ENCODE results near the gene LZTR1. TPM values are rescaled to one million over a fixed set of nuclear protein-coding genes. Genes with fewer than 3 reads are reported as not detected.
A peak's percentile ranks its signal among the peaks of the same experiment; 100 is the strongest.

Gene LZTR1
- total RNA-seq, 1 experiment from 2014 or later, result 39.9 TPM

GRCh38 chr22:21014726-21015465 lies 32.8 kb downstream of the LZTR1 start, which contains the start of gene P2RX6:
Gene P2RX6, plus strand, starts transcription at chr22:21015165. Its CDS starts 10 bp downstream, at chr22:21015175.
- H3K9me3 ChIP-seq (replicated peaks), result no peaks in the 10 kb centered on the region
- H3K36me3 ChIP-seq, result 0 out of 2 replicates have a peak, but pooled peaks cover 2% of the 10 kb centered on the region
- peaks cover 17% of the 10 kb centered on the region; the same call in 1 of the 2 replicates for H3K4me1 ChIP-seq
- peak within 1 kb of the TSS; percentile 76 for H3K4me3 ChIP-seq
- peak; percentile 97 to 98 for DNase-seq
- H3K27ac ChIP-seq, result peak within 1 kb of the TSS; percentile 95
- no peaks in the 10 kb centered on the region for H3K27me3 ChIP-seq

GRCh38 chr22:21015466-21016006 lies 33.4 kb downstream of the LZTR1 start:
- Histone ChIP-seq H3K36me3 (no peaks in the 10 kb centered on the region), H3K4me1 (peaks cover 17% of the 10 kb centered on the region; the same call in 1 of the 2 replicates), H3K27ac (peak overlapping the region; percentile 95), H3K9me3 (replicated peaks) (no peaks in the 10 kb centered on the region), H3K27me3 (no peaks in the 10 kb centered on the region), H3K4me3 (peak overlapping the region; percentile 76)
- DNase-seq, result peak in 1 of 2 experiments; percentile 58

DNA sequence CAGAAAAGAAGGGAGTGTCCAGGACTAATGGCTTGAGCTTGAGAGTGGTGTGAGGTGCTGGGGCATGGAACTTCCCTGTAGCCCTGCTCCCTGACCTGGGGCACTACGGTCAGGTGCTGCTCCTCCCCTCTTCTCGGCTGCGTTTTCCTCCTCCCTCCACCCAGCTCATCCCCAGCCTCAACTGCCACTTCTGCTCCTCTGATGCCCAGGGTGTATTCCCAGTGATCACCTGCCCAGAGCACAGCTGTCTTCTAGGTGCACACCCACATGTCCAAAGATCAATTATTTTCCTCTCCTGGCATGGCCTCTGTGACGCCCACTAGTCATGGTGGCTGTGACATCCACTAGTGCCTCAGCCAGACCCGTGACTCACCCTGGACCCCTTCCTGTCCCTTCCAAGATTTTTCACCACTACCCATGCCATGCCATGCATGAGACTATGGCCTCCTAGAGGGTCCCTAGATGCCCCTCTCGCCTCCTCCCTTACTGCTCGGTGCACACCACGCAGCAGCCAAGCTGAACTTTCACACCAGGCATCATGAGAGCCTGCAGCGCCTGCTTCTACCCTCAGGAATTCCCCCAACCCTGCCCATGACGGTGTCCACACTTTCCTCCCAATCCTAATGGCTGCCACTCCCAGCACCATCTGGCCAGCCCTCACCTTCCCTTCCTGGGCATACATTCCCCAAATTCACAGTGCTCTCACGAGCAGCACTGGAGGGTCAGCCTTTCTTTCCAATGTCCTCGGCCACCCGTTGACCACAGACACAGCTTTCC lies 34.7 kb downstream of the LZTR1 start:
- Histone ChIP-seq H3K27me3 (no peaks in the 10 kb centered on the region), H3K36me3 (no peaks in the 10 kb centered on the region), H3K27ac (no peak overlapping the region), H3K9me3 (replicated peaks) (no peaks in the 10 kb centered on the region), H3K4me3 (no peak overlapping the region), H3K4me1 (peaks cover 17% of the 10 kb centered on the region; the same call in 1 of the 2 replicates)
- DNase-seq, result no peak

DNA sequence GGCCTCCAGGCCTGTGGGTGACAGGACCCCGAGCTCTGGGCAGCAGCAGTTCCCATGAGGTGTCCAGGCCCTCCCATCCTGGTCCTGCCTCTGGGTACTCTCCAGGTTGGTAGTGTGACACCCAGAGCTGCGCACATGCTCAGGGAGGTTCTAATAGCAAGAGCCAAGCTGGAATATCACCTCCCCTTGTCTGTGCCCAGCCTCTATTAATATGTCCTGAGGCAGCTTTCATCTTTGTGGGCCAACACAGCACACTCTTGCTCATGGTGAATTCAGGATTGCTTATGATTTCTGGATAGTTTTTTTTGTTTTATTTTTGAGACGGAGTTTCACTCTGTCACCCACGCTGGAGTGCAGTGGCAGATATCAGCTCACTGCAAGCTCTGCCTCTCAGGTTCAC lies 36.2 kb downstream of the LZTR1 start:
- Histone ChIP-seq H3K36me3 (no peaks in the 10 kb centered on the region), H3K4me1 (peaks cover 11% of the 10 kb centered on the region; the same call in 1 of the 2 replicates), H3K27me3 (no peaks in the 10 kb centered on the region), H3K4me3 (no peak overlapping the region), H3K9me3 (replicated peaks) (no peaks in the 10 kb centered on the region), H3K27ac (no peak overlapping the region)
- DNase-seq, result no peak

GRCh38 chr22:21020802-21021429 lies 38.8 kb downstream of the LZTR1 start:
- peaks cover 8% of the 10 kb centered on the region; the same call in 1 of the 2 replicates for H3K4me1 ChIP-seq
- no peaks in the 10 kb centered on the region for H3K36me3 ChIP-seq

DNA sequence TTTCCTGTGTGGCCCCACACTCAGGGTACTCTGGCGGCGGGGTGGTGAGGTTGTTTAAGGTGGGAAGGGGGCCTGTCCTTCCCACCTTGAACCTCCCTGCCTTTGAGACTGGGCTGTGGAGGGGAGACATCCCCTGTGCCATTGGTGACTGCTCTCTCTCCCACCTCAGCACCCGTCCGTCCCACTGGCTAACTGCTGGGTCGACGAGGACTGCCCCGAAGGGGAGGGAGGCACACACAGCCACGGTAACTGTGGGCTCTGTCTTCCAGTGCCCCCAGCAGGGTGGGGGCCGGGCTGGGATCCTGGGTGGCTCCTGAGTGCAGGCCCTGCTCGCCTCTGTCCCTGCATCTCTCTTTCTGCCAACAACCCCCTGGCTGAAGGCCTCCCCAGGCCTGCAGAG lies 40.4 kb downstream of the LZTR1 start:
- Histone ChIP-seq H3K27ac (no peak overlapping the region), H3K9me3 (replicated peaks) (no peaks in the 10 kb centered on the region), H3K4me1 (peaks cover 6% of the 10 kb centered on the region), H3K27me3 (no peaks in the 10 kb centered on the region), H3K4me3 (no peak overlapping the region), H3K36me3 (no peaks in the 10 kb centered on the region)
- DNase-seq, result no peak

More at GRCh38 chr22:21020802-21021429, 38.8 kb downstream of the LZTR1 start:
- H3K9me3 ChIP-seq (replicated peaks), result no peaks in the 10 kb centered on the region
- no peak overlapping the region for H3K27ac ChIP-seq
- DNase-seq, result peak in 1 of 2 experiments; percentile 55
- H3K4me3 ChIP-seq, result no peak overlapping the region
- no peaks in the 10 kb centered on the region for H3K27me3 ChIP-seq

DNA sequence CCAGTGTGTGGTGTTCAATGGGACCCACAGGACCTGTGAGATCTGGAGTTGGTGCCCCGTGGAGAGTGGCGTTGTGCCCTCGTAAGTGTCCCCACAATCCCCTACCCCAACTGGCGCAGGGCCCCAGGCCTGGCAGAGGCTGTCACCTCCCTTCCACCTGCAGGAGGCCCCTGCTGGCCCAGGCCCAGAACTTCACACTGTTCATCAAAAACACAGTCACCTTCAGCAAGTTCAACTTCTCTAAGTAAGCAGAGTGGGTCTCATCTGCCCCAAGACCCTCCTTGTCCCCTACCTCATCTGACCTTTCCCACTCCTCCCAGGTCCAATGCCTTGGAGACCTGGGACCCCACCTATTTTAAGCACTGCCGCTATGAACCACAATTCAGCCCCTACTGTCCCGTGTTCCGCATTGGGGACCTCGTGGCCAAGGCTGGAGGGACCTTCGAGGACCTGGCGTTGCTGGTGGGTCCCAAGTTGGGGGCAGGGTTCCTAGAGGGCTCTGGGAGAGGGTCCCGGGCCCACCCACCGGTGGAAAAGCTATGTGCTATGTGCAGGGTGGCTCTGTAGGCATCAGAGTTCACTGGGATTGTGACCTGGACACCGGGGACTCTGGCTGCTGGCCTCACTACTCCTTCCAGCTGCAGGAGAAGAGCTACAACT lies 41.0 kb downstream of the LZTR1 start:
- no peaks in the 10 kb centered on the region for H3K9me3 ChIP-seq (replicated peaks)
- H3K4me1 ChIP-seq, result peaks cover 9% of the 10 kb centered on the region
- H3K4me3 ChIP-seq, result no peak overlapping the region
- no peaks in the 10 kb centered on the region for H3K36me3 ChIP-seq
- no peak for DNase-seq
- H3K27ac ChIP-seq, result no peak overlapping the region
- H3K27me3 ChIP-seq, result no peaks in the 10 kb centered on the region

- Histone ChIP-seq H3K4me3 (no peak overlapping the region), H3K9me3 (replicated peaks) (no peaks in the 10 kb centered on the region), H3K4me1 (peaks cover 9% of the 10 kb centered on the region), H3K36me3 (no peaks in the 10 kb centered on the region), H3K27ac (no peak overlapping the region), H3K27me3 (no peaks in the 10 kb centered on the region)
- no peak for DNase-seq
Measured at GRCh38 chr22:21025266-21025665, 43.2 kb downstream of the LZTR1 start.

DNA sequence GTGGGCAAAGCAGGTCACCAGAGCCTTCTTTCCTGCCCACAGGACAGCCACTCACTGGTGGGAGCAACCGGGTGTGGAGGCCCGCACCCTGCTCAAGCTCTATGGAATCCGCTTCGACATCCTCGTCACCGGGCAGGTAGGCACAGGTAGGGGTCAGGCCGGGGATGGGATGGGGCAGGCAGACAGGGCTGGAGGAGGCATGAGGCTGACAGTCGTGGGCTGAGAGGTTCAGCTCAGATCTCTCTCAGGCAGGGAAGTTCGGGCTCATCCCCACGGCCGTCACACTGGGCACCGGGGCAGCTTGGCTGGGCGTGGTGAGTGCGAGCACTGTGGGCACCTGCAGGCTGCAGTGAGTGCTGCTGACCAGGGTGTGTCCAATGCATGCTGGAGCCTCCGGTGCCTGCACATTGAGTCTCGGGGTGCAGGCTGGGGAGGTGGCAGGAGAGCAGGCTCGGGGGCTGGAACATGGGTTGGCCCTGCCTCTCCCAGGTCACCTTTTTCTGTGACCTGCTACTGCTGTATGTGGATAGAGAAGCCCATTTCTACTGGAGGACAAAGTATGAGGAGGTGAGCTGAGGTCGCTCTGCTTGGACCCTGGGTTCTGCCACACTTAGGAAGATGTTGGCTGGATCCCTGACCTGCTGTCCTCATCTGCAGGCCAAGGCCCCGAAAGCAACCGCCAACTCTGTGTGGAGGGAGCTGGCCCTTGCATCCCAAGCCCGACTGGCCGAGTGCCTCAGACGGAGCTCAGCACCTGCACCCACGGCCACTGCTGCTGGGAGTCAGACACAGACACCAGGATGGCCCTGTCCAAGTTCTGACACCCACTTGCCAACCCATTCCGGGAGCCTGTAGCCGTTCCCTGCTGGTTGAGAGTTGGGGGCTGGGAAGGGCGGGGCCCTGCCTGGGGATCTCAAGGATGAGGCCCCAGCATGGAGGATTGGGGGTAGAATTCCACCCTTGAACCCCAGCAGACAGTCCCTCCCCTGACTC lies 44.0 kb downstream of the LZTR1 start:
- no peaks in the 10 kb centered on the region for H3K36me3 ChIP-seq
- no peak overlapping the region for H3K27ac ChIP-seq
- peaks cover 9% of the 10 kb centered on the region for H3K4me1 ChIP-seq
- DNase-seq, result no peak
- no peak overlapping the region for H3K4me3 ChIP-seq
- no peaks in the 10 kb centered on the region for H3K9me3 ChIP-seq (replicated peaks)
- H3K27me3 ChIP-seq, result no peaks in the 10 kb centered on the region

DNA sequence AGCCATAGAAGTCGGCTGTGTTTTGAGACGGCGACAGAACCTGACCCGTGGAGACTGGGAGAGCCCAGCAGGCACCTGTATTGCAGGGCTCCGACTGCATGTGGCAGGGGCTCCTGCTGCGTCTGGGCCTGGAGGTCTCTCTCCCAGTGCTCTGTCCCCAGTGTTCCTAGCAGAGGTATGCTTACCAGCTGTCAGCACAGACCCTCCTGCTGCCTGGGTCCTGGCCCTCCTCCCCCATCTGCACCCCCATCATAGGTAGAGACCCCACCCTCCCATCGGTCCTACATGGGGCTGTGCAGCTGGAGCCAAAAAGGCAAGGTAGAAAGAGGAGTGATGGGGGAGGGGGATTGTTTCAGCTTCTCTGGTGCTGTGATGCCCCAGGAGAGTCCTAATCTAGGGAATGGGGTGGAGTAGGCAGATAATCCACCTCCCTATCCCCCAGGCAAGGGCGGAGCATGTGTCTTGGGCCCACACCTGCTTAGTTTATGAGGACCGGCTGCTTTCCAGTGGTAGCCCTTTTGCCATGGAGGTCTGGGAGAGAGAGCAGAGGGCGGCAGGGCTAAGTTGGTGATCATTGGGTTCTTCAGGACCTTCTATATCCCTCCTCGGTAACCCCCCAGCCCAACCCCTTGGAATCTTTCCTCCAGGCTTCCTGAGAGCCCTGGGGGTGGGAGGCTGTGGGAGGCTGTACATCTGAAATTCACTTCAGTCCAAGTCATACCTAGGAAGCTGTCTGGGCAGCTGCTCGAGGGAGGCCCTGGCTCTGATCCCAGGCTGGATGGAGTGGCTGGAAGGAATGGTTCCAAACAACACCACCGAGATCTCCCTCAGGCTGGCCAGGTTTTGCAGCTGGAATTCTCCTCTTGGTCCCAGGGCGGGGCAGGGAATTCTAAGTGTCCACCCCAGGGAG lies 44.9 kb downstream of the LZTR1 start:
- peak; percentile 32 to 46 for DNase-seq
- no peak overlapping the region for H3K4me3 ChIP-seq
- no peaks in the 10 kb centered on the region for H3K36me3 ChIP-seq
- no peaks in the 10 kb centered on the region for H3K9me3 ChIP-seq (replicated peaks)
- H3K27ac ChIP-seq, result no peak overlapping the region
- no peaks in the 10 kb centered on the region for H3K27me3 ChIP-seq
- peaks cover 9% of the 10 kb centered on the region for H3K4me1 ChIP-seq

- Histone ChIP-seq H3K9me3 (replicated peaks) (no peaks in the 10 kb centered on the region), H3K4me1 (peaks cover 9% of the 10 kb centered on the region), H3K27me3 (no peaks in the 10 kb centered on the region), H3K36me3 (no peaks in the 10 kb centered on the region), H3K27ac (no peak overlapping the region), H3K4me3 (no peak overlapping the region)
- no peak for DNase-seq
Measured at GRCh38 chr22:21028277-21029251, 46.5 kb downstream of the LZTR1 start.
